HG03045 (cell line): ENCODE measurements around the gene COL28A1.
"Not testable (repeated sequence)": the region's sequence is repeated elsewhere in the genome, so short reads cannot be mapped to it uniquely, and the experiment has no call there.

ENCODE experiments used
- ATAC-seq: cut with Tn5 transposase; IDR thresholded peaks from one replicate; pipeline ENCODE4 v1.9.1; 2021; ENCODE audit warnings: mild to moderate bottlenecking, moderate library complexity; ENCODE audit not compliant: unreplicated experiment

The COL28A1 gene

DNA sequence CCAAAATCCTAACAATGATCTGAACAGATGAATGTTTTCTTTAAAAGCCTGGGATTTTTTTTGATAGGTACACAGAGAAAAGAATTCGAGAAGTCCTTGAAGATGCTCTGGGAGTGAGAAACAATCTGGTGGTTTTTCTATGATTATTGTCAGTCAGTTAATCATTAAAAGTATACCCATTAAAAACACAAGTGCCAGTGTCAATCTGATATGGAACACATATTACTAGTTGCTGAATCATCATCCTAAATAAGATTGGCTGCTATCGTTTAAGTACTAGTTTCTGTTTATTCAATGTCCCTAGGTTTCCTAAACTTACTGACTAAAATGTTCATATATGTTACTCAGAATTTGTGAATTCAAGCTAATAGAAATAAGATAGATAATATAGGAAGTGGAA lies 16.1 kb downstream of the COL28A1 start:
- ATAC-seq, result no peak

DNA sequence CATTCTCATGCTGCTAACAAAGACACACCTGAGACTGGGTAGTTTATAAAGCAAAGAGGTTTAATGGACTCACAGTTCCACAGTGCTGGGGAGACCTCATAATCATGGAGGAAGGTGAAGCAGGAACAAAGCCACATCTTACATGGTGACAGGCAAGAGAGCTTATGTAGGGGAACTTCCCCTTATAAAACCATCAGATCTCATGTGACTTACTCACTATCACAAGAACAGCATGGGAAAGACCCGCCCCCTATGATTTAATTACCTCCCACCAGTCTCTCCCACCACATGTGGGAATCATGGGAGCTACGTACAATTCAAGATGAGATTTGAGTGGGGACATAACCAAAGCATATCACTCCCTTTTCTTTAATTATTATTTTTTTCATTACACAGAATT lies 16.6 kb downstream of the COL28A1 start:
- ATAC-seq, result no peak

DNA sequence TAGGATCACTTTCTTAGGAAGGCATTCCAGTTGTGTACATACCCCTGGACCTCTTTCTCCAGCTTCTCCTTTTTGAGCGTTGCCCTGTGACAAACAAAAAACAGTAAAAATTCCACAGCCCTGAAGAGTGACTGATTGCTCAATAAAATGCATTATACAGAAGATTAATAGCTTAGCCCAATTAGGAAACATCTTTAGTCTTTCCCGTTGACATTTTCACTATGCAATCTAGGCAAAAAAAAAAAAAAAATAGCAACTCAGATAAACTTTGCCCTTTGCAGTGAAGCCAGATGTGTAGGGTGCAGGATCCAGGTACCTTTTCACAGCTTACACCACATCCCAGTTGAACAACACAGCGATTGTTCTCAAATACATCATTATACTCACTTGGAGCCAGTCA lies 17.9 kb downstream of the COL28A1 start:
- no peak for ATAC-seq

DNA sequence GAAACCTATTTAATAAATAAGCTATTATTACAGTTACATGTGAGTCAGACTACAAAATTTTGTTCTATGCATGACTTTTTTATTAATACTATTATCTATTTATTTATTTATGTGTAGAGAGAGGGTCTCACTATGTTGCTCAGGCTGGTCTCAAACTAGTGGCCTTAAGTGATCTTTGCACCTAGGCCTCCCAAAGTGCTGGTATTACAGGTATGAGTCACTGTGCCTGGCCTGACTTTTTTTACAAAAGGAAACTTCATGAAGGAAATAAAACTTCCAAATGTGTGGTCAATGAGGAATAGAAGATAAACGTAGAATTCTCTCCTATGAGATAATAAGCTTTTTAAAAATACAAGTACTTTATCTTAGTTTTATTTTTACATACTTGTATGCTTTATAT lies 19.0 kb downstream of the COL28A1 start:
- no peak for ATAC-seq

DNA sequence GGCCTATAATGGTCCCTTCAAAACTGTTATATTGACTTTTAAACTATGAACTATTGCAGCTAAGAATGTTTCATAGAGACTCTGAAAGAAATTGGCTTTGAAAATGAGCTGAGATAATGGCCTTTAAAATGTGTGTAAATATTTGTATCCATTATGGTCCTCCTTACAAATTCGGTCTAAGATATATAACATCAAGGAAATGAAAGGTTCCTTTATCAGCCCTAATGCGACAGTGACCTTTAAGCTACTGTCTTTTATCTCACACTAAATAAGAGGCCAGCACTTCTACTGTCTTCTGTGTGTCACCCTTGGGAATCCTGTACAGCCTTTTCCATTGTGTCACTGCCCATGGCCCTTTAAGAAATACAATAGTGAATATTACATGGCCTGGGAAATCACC lies 19.5 kb downstream of the COL28A1 start:
- ATAC-seq, result no peak

DNA sequence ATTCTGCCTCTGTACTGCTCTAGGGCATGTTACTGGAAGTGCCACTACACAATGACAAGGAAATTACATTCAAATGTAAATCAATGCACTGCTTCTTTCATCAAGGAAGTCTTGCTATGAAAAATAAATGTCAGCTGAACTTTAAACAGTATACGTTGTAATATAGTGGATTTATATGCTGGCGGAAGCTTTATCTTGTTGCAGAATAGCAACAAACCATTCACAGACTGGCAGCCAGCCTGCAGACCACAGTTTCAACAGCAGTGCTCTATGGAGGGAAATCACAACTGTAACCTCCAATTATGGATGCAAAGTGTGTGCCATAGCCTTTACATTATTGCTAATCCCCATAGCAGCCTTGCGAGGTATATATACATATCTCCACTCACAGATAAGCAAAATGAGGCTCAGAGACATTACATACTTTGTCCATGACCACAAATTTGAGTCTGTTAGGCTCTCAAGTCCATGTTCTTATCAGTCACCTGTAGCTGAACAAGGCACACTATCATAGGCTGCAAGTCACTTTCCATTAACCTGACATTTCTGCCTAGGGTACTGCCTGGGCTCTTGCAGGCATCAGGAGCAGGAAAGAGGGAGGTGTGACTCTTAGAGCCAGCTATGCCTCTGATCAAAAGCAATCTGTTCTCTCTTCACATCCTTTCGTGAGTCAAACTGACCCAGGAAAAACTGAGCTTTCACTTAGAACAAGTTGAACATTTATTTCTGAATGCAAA lies 22.6 kb downstream of the COL28A1 start:
- no peak for ATAC-seq

DNA sequence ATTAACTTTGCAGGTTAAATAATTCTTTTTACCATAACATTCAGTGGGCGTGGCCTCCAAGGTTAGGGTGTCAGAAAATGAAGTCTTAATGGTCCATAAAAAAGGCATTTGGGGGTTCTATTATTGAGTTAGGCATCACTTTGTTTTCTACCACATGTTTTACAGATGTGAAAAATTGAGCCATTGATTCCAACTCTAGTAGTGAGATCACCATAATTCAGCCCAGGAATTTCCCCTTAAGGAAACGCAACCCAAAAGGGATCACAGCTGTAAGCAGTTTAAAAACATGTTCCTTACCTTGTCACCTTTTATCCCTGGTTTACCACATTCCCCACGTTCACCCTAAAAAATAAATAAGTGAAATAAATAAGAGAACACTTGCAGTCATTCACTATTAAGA lies 24.9 kb downstream of the COL28A1 start:
- no peak for ATAC-seq

DNA sequence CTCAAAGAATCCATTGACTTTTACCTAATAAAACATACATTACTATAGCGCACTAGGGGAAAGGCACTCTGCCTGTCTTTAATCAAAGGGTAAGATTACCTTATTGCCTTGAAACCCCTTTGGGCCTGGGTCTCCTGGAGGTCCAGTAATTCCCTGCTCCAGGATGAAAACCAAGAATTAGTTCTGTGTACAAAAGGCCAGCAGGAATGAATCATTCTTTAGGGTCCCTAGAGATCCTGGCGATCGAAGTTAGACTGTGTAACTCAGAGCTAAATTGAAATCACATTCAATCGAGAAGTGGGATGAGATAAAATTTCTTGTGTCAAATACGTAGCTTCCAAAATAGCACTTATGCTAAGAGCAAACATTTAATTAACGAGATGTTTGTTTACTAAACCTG lies 29.8 kb downstream of the COL28A1 start:
- no peak for ATAC-seq

DNA sequence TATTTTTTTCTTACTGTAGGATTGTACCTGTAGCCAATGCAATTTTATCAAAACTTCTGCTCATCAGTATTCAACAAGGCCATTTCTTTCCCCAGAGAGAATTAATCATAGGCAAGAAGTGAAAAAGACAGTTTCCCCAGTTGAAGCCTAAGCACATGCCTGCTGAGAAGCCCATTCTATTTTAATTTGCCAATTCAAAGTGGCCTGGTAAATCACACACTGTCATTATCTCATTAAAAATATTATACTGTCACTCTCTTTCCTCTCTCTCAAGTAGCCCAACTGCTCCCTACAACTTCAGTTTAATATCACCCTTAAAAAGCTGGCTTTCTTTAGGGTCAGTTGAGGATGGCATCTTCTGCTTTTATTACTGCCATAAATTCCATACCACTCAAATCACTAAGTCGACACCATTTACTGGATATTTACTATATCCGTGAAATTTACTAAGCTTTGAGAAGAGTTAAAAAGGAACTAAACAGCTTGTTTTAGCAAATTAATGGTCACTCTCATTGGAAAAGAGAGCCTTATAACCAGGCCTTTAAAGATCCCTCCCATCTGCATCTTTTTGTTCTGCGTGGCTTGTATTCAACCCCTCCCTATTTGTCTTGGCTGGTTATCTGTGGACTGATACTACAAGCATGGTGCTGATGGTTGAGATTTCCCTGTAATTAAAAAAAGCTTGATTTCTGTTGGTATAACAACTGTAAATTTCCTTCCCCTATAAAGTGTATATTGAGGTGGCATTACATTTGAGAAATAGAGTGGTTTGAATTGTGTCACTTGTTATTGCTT lies 30.6 kb downstream of the COL28A1 start:
- no peak for ATAC-seq

DNA sequence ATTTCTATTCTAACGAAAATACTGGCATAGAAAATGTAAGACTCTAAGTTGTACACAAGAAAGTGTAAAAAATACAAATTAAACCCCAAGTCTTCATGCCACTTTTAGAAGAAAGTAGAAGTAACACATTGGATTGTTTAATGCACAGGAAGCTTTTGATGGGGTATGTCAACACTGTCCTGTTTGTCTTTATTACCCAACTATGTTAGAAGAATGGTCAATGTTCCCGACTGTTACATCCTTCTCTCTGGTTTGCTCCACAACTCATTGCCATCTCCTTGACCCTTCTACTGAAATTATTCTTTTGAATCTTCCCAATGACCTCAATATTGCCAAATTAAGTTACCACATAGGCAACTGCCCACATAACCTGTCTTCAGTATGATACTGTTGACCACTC lies 35.8 kb downstream of the COL28A1 start:
- ATAC-seq, result no peak

DNA sequence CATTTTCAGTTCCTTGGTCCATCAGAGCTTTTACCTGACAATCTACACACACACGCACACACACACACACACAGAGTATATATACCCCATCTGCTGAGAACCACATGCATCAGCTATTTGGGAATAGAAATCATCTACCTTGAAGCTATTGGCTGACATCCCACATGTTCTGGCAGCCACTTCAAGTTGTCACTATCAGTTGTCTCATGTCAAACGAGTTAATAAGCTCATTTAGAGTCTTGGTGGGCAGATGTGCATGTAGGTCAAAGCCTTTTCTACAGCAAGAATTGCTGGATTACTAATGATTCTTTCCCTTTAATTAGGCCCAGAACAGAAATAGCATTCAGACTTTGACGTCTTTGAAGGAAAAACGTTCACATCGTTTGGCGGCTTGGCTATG lies 36.8 kb downstream of the COL28A1 start:
- ATAC-seq, result no peak

DNA sequence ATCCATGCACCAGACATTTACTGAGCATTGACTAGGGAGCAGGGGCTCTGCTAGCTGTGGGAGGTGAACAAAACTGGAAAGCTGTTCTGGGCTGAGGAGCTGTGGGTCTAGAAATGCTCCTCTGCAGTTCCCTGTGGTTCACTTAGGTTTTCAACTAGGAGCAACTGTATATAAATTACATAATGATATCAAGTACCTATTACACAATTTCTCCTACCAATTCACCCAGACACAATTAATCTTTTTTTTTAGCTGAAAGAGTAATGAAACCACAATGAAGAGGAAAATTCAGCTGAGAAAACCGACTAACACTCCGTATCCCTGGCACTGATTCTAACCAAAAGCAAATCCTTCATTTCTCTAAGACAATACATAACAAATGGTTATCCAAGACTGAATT lies 39.4 kb downstream of the COL28A1 start:
- ATAC-seq, result no peak

DNA sequence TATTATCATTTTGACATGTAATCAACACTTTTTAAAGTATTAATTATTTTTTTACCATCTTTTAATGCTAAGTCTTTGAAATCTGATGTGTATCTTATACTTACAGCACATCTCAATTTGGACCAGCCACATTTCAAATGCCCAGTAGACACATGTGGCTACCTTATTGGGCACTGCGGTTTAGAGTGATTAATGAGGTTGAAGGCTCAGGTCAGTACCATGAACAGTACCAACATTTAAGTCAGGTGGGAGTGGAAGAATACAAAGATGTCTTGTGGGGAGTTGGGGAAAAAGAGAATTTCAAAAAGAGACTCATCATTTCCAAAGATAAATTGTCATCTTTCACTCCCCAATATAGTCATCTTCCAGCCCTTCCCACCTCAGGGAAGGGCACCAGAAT lies 40.5 kb downstream of the COL28A1 start:
- ATAC-seq, result no peak

DNA sequence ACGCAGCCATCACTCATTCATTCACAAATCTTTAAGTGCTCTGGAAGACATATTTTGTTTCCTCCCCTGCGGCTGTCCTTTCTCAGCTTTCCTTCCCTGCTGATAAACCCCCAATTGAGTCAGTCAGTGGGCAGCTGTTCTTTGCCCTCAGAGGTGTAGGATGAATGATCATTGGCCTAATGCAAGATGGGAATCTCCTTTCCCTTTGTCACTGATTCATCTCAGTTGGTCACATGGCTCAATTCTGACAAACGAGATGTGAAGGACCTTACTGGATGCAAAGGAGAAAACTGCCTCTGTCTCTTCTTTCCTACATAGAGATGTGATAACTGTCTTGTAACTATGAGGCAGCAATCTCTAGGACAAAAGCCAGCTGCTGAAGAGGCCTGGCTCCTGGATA lies 44.6 kb downstream of the COL28A1 start:
- ATAC-seq, result no peak

DNA sequence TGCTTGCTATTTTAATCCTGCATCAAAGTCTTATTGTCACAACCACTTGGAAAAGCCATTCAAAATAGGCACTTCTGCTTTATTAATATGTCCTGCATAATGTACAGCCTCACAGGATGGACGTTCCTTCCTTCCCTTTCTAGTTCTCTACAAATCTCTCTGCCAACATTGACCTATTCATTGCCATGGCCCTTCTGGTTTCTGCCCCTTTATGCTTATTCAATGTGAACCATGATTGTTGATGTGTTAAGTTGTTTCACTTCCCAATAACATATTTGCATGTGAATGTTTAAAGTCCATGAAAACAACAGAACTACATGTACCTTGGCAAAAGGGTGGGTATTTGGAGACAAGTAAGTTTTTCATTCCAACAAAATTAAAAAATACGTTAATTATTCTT lies 45.7 kb downstream of the COL28A1 start:
- ATAC-seq, result no peak

DNA sequence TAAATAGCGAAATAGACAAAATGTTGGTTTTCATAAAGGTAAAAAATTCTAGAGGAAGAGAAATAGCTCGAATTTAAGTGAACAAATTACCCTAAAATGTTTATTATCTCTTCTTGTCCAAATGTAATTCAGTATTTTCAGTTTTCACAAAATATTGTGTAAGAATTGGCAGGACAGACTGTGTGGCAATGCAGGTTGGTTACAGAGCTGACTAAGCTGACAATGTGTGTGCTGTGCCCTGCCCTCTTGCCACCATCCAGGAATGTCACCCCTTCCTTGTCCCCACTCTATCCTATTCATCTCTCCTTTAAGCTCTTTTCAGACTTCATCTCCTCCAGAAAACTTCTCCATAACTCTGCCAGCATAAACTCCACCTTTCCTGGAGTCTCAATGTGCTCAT lies 46.1 kb downstream of the COL28A1 start:
- ATAC-seq, result no peak

DNA sequence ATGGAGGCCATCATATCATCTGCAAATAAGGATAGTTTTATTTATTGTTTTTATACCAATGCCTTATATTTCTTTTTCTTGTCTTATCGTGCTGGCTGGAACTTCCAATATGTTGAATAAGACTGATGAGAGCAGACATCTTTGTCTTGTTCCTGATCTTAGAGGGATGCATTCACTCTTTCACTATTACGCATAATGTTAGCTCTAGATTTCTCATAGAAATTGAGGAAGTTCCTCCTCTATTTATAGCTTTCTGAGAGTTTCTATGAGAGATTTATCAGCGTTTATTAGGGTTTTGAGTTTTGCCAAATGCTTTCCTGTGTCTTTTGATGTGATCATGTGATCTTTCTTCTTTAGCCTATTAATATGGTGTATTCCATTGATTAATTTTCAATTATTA lies 49.3 kb downstream of the COL28A1 start:
- no peak for ATAC-seq

DNA sequence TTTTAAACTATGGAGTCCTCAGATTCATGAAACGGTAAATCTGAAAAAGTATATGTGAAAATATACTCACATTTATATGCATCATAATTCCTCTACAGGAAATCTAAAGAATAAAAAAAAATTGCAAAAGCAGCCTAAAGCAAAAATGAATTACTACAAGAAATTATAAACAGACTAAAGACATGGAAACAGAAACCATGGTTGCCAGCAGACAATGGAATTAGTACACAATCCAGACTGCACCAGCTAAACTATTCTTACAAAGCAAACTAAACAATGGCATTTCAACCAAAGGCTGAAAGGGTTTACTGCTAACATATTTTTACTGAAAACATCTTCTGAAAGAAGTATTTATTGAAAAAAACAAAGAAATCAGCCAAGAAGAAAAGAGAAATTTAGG lies 51.6 kb downstream of the COL28A1 start:
- no peak for ATAC-seq

DNA sequence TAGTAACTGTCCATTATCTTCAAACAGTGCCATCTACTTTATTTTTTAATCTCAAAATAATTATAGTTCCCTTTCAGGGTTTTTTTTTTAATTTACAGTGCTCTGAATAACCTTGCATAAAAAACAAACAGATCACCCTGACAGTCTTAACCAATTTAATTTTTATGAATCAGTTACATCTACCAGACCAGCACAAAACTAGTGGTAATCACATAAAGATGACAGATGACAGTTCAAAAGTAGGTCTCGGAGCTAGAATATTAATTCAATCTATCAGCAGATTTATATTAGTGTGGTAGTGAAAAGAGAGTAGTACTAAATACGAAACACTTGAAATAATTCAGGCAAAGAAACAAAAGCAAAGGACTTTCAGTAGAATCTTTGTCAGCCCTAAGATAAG lies 53.9 kb downstream of the COL28A1 start:
- ATAC-seq, result no peak

DNA sequence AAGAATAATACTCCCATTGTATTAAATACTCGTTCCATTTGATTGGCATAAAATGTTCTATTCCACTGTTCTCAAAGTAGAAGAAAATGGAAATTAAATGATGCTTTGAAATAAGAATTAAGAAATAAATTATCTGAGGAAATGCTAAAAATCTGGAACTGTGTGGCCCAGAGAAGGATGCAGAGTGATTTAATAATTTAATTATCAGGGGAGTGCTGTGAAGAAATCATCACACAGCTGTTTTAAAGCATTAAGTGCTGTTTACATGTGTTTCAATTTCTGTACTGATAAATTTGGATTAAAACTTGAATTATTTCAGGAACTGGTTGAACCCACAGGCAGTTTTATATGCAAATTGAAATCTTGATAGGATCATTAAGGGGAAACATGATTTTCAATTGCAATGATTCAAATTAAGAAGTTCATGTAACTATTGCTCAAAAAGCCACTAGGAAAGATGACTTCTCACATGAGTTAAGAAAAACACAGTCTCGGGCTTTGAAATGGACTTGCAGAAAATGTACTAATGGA lies 56.3 kb downstream of the COL28A1 start:
- ATAC-seq, result no peak

DNA sequence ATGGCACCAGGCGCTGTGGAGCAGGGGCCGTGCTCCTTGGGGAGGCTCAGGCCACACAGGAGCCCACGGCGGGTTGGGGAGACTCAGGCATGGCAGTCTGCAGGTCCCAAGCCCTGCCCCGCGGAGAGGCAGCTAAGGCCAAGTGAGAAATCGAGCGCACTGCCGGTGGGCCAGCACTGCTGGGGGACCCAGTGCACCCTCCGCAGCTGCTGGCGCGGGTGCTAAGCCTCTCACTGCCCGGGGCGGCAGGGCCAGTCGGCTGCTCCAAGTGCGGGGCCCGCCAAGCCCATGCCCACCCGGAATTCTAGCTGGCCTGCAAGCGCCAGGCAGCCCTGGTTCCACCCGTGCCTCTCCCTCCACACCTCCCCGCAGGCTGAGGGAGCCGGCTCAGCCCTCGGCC lies 57.1 kb downstream of the COL28A1 start:
- no peak for ATAC-seq

DNA sequence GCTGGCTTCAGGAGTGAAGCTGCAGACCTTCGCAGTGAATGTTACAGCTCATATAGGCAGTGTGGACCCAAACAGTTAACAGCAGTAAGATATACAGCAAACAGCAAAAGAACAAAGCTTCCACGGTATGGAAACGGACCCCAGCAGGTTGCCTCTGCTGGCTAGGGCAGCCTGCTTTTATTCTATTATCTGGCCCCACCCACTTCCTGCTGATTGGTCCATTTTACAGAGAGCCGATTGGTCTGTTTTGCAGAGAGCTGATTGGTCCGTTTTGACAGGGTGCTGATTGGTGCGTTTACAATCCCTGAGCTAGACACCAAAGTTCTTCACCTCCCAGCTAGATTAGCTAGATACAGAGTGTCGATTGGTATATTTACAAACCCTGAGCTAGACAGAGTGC lies 58.0 kb downstream of the COL28A1 start:
- not testable (repeated sequence) for ATAC-seq
